K562 (cell line): Measurements from ENCODE around the gene CPNE9. TPM values are rescaled to one million over a fixed set of nuclear protein-coding genes. Genes with fewer than 3 reads are reported as not detected.
A peak's percentile ranks its signal among the peaks of the same experiment; 100 is the strongest.

ENCODE experiments used
- ATF7 ChIP-seq: fragments of 450-650 bp; IDR thresholded peaks from 2 replicates; pipeline ENCODE4 v1.7.1; 2014; ENCODE audit warnings: mild to moderate bottlenecking, moderate library complexity
- CTBP1 ChIP-seq: fragments of 450-650 bp; IDR thresholded peaks from 2 replicates; pipeline ENCODE4 v1.6.1; 2016; ENCODE audit warnings: borderline replicate concordance
- ERF ChIP-seq: fragments of 450-650 bp; formaldehyde crosslinking; IDR thresholded peaks from 2 replicates; pipeline ENCODE4 v1.4.0; 2020; ENCODE audit warnings: mild to moderate bottlenecking, mixed read lengths
- ESRRA ChIP-seq: fragments of 450-650 bp; IDR thresholded peaks from 2 replicates; pipeline ENCODE4 v1.6.1; 2014; ENCODE audit warnings: low read depth, mild to moderate bottlenecking, moderate library complexity, borderline replicate concordance
- MAFF ChIP-seq: IDR thresholded peaks from 2 replicates; pipeline ENCODE4 v1.6.1; 2012; ENCODE audit warnings: low read length, improper control_type of control experiment
- MYNN ChIP-seq, 2 experiments: sonication (generic); formaldehyde crosslinking in 1 of 2; IDR thresholded peaks; 2 replicates each; pipeline versions ENCODE4 v1.5.0 to v1.6.1; 2016 to 2020; ENCODE audit warnings: antibody characterized with exemption in 1 of 2, missing genetic modification reagents in 1 of 2
- NBN ChIP-seq: fragments of 450-650 bp; IDR thresholded peaks from 2 replicates; pipeline ENCODE4 v1.6.1; 2016; ENCODE audit warnings: low read depth, mild to moderate bottlenecking
- NUFIP1 ChIP-seq: fragments of 450-650 bp; IDR thresholded peaks from 2 replicates; pipeline ENCODE4 v1.6.1; 2018; ENCODE audit not compliant: partially characterized antibody
- polyA plus RNA-seq, 8 experiments: library from polyadenylated mRNA; depleted of rRNA in 4 of 8; stranded (reverse) in 5 of 8; unstranded in 3 of 8; fragments of >200 nt; fragmentation: Nextera tagmentation in 2 of 8; fragmentation: Illumina TruSeq in 1 of 8; extraction: Ambion mirVana in 2 of 8; extraction: Trizol in 1 of 8; gene quantifications; 2 replicates each; pipeline versions ENCODE4 v1.2.1 to v1.2.3, GENCODE V29; 2011 to 2014; ENCODE audit warnings: inconsistent platforms in 1 of 8, missing spikeins in 1 of 8
- total RNA-seq, 7 experiments: library from RNA; depleted of rRNA in 6 of 7; stranded (reverse); fragments of >200 nt in 6 of 7; fragmentation: Illumina TruSeq in 2 of 7; extraction: Trizol in 2 of 7; gene quantifications; 2 replicates each; pipeline versions ENCODE4 v1.2.1 to v1.2.3, GENCODE V29; 2011 to 2021; ENCODE audit warnings: low replicate concordance in 1 of 7
- TF ChIP-seq, protein P1 (sequence below), 2 experiments: IDR thresholded peaks; 2 replicates each; pipeline ENCODE4 v1.6.1; 2012; ENCODE audit warnings: improper control_type of control experiment in 2 of 2, low read depth in 2 of 2, low read length in 2 of 2, borderline replicate concordance in 1 of 2
- TF ChIP-seq, protein P2 (sequence below): fragments of 250-450 bp; sonication (Bioruptor Pico); IDR thresholded peaks from 2 replicates; pipeline ENCODE4 v1.4.0; 2020; ENCODE audit warnings: borderline replicate concordance
- TF ChIP-seq, protein P3 (sequence below): fragments of 450-650 bp; conservative IDR thresholded peaks from 2 replicates; pipeline ENCODE4 v1.6.1; 2016; ENCODE audit warnings: missing genetic modification characterization, low read depth, mild to moderate bottlenecking, control low read depth, missing compliant biosample characterization
- TF ChIP-seq, protein P4 (sequence below): fragments of 450-650 bp; IDR thresholded peaks from 2 replicates; pipeline ENCODE4 v1.6.1; 2016; ENCODE audit warnings: low read depth, mild to moderate bottlenecking, moderate library complexity
- TF ChIP-seq, protein P5 (sequence below): fragments of 450-650 bp; IDR thresholded peaks from 2 replicates; pipeline ENCODE4 v1.6.1; 2018; ENCODE audit not compliant: partially characterized antibody

Gene CPNE9
- total and polyA plus RNA-seq, 9 of the 15 experiments (the other 6 are each of a cell fraction or from before 2014, with no cell fraction given), result 0.22 to 0.56 (median 0.29) TPM; not detected in 3

DNA sequence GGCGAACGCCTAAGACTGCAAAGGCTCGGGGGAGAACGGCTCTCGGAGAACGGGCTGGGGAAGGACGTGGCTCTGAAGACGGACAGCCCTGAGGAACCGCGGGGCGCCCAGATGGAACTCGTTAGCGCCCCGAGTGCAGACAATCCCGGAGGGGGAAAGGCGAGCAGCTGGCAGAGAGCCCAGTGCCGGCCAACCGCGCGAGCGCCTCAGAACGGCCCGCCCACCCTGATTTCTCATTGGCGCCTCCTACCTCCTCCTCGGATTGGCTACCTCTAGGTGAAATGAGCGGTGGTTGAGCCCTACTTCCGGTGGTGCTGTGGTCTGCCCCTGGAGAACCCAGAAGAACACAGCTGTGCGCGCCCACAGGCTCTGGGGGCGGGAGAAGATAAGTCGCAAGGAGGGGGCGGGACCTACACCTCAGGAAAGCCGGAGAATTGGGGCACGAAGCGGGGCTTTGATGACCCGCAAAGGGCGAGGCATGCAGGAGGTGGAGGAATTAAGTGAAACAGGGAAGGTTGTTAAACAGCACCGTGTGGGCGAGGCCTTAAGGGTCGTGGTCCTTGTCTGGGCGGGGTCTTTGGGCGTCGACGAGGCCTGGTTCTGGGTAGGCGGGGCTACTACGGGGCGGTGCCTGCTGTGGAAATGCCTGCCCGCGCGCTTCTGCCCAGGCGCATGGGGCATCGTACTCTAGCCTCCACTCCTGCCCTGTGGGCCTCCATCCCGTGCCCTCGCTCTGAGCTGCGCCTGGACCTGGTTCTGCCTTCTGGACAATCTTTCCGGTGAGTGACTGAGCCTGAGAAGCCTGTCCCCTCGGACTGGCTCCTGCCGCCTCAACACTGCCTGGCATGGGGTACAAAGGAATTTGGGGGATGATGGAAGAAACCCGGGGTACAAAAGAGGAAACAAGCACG lies 46.3 kb downstream of the CPNE9 start, which contains the start of gene OGG1 (continued):
- TF ChIP-seq, protein P1, sequence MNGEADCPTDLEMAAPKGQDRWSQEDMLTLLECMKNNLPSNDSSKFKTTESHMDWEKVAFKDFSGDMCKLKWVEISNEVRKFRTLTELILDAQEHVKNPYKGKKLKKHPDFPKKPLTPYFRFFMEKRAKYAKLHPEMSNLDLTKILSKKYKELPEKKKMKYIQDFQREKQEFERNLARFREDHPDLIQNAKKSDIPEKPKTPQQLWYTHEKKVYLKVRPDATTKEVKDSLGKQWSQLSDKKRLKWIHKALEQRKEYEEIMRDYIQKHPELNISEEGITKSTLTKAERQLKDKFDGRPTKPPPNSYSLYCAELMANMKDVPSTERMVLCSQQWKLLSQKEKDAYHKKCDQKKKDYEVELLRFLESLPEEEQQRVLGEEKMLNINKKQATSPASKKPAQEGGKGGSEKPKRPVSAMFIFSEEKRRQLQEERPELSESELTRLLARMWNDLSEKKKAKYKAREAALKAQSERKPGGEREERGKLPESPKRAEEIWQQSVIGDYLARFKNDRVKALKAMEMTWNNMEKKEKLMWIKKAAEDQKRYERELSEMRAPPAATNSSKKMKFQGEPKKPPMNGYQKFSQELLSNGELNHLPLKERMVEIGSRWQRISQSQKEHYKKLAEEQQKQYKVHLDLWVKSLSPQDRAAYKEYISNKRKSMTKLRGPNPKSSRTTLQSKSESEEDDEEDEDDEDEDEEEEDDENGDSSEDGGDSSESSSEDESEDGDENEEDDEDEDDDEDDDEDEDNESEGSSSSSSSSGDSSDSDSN (IDR thresholded peaks at IDR 0.05; ENCODE audit: borderline replicate concordance in 1 of 2, low read depth in 2 of 2, low read length in 2 of 2), result peak; percentile 53 to 94; a peak in 2 of 4 replicates
- TF ChIP-seq ERF (0 out of 2 replicates have a peak, but pooled peaks have one; percentile 31), MAFF (no peak), ATF7 (peak; percentile 92), MYNN (IDR thresholded peaks at IDR 0.05) (peak; percentile 61; the same call in 1 of the 2 replicates), MYNN (CRISPR knock-in tag; IDR thresholded peaks at IDR 0.05) (no peak), NBN (peak; percentile 58; the same call in 1 of the 2 replicates), CTBP1 (peak; percentile 58), ESRRA (peak; percentile 86; the same call in 1 of the 2 replicates), NUFIP1 (no peak)
- TF ChIP-seq, protein P2, sequence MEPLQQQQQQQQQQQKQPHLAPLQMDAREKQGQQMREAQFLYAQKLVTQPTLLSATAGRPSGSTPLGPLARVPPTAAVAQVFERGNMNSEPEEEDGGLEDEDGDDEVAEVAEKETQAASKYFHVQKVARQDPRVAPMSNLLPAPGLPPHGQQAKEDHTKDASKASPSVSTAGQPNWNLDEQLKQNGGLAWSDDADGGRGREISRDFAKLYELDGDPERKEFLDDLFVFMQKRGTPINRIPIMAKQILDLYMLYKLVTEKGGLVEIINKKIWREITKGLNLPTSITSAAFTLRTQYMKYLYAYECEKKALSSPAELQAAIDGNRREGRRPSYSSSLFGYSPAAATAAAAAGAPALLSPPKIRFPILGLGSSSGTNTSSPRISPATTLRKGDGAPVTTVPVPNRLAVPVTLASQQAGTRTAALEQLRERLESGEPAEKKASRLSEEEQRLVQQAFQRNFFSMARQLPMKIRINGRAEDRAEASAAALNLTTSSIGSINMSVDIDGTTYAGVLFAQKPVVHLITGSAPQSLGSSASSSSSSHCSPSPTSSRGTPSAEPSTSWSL (CRISPR knock-in tag), result 0 out of 2 replicates have a peak, but pooled peaks have one; percentile 48
- TF ChIP-seq, protein P3, sequence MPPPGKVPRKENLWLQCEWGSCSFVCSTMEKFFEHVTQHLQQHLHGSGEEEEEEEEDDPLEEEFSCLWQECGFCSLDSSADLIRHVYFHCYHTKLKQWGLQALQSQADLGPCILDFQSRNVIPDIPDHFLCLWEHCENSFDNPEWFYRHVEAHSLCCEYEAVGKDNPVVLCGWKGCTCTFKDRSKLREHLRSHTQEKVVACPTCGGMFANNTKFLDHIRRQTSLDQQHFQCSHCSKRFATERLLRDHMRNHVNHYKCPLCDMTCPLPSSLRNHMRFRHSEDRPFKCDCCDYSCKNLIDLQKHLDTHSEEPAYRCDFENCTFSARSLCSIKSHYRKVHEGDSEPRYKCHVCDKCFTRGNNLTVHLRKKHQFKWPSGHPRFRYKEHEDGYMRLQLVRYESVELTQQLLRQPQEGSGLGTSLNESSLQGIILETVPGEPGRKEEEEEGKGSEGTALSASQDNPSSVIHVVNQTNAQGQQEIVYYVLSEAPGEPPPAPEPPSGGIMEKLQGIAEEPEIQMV (tag), result peak; percentile 93
- TF ChIP-seq, protein P4, sequence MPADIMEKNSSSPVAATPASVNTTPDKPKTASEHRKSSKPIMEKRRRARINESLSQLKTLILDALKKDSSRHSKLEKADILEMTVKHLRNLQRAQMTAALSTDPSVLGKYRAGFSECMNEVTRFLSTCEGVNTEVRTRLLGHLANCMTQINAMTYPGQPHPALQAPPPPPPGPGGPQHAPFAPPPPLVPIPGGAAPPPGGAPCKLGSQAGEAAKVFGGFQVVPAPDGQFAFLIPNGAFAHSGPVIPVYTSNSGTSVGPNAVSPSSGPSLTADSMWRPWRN, result peak; percentile 32; the same call in 1 of the 2 replicates
- TF ChIP-seq, protein P5, sequence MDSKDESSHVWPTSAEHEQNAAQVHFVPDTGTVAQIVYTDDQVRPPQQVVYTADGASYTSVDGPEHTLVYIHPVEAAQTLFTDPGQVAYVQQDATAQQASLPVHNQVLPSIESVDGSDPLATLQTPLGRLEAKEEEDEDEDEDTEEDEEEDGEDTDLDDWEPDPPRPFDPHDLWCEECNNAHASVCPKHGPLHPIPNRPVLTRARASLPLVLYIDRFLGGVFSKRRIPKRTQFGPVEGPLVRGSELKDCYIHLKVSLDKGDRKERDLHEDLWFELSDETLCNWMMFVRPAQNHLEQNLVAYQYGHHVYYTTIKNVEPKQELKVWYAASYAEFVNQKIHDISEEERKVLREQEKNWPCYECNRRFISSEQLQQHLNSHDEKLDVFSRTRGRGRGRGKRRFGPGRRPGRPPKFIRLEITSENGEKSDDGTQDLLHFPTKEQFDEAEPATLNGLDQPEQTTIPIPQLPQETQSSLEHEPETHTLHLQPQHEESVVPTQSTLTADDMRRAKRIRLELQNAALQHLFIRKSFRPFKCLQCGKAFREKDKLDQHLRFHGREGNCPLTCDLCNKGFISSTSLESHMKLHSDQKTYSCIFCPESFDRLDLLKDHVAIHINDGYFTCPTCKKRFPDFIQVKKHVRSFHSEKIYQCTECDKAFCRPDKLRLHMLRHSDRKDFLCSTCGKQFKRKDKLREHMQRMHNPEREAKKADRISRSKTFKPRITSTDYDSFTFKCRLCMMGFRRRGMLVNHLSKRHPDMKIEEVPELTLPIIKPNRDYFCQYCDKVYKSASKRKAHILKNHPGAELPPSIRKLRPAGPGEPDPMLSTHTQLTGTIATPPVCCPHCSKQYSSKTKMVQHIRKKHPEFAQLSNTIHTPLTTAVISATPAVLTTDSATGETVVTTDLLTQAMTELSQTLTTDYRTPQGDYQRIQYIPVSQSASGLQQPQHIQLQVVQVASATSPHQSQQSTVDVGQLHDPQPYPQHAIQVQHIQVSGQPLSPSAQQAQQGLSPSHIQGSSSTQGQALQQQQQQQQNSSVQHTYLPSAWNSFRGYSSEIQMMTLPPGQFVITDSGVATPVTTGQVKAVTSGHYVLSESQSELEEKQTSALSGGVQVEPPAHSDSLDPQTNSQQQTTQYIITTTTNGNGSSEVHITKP, result peak; percentile 97
